Neural progenitor cell (in vitro differentiated cells): ENCODE data around the gene TUFT1. TPM values are rescaled to one million over a fixed set of nuclear protein-coding genes. Genes with fewer than 3 reads are reported as not detected.

Experiments
- DNase-seq: peaks from one replicate; pipeline ENCODE4 v3.0.0-alpha.2; 2016; ENCODE audit warnings: low spot score
- H2AFZ ChIP-seq: fragments of 200-600 bp; sonication (generic); replicated peaks from 2 replicates; pipeline ENCODE4 v1.6.1; 2016; ENCODE audit warnings: antibody characterized with exemption
- H3F3A ChIP-seq: fragments of 200-600 bp; sonication (generic); 2 replicates; pipeline ENCODE4 v1.6.1; 2016; ENCODE audit warnings: antibody characterized with exemption, low read depth
- H3K27ac ChIP-seq: fragments of 200-600 bp; sonication (generic); 2 replicates; pipeline ENCODE4 v1.5.1; 2016; ENCODE audit warnings: mild to moderate bottlenecking
- H3K27me3 ChIP-seq: fragments of 200-600 bp; sonication (generic); 2 replicates; pipeline ENCODE4 v1.6.1; 2016; ENCODE audit warnings: mild to moderate bottlenecking, moderate library complexity
- H3K36me3 ChIP-seq: fragments of 200-600 bp; sonication (generic); 2 replicates; pipeline ENCODE4 v1.5.1; 2016
- H3K4me1 ChIP-seq: fragments of 200-600 bp; sonication (generic); 2 replicates; pipeline ENCODE4 v1.6.1; 2016; ENCODE audit warnings: mixed run types
- H3K4me2 ChIP-seq: fragments of 200-600 bp; sonication (generic); 2 replicates; pipeline ENCODE4 v1.6.1; 2016
- H3K4me3 ChIP-seq: fragments of 200-600 bp; sonication (generic); 2 replicates; pipeline ENCODE4 v1.5.1; 2016
- H3K79me2 ChIP-seq: fragments of 200-600 bp; sonication (generic); 2 replicates; pipeline ENCODE4 v1.6.1; 2016; ENCODE audit warnings: low read depth
- H3K9ac ChIP-seq: fragments of 200-600 bp; sonication (generic); 2 replicates; pipeline ENCODE4 v1.6.1; 2016
- H3K9me3 ChIP-seq: fragments of 200-600 bp; sonication (generic); 2 replicates; pipeline ENCODE4 v1.5.1; 2016; ENCODE audit warnings: low read depth
- H4K20me1 ChIP-seq: fragments of 200-600 bp; sonication (generic); 2 replicates; pipeline ENCODE4 v1.6.1; 2016; ENCODE audit warnings: low read depth
- H3K27ac Mint-ChIP-seq: 3 replicates; pipeline ENCODE4 v1.8.0; 2021; ENCODE audit warnings: mixed read lengths
- H3K27me3 Mint-ChIP-seq: 2 replicates; pipeline ENCODE4 v1.8.0; 2022; ENCODE audit warnings: low read depth, mild to moderate bottlenecking, inconsistent platforms, moderate library complexity, mixed read lengths; ENCODE audit not compliant: insufficient read depth
- H3K36me3 Mint-ChIP-seq: 3 replicates; pipeline ENCODE4 v1.8.0; 2021; ENCODE audit warnings: mixed read lengths
- H3K4me1 Mint-ChIP-seq: 3 replicates; pipeline ENCODE4 v1.8.0; 2021; ENCODE audit warnings: mixed read lengths
- H3K4me3 Mint-ChIP-seq: 3 replicates; pipeline ENCODE4 v1.8.0; 2021; ENCODE audit warnings: mild to moderate bottlenecking, moderate library complexity, mixed read lengths
- H3K9me3 Mint-ChIP-seq: 3 replicates; pipeline ENCODE4 v1.8.0; 2020; ENCODE audit warnings: mixed read lengths
- CTCF ChIP-seq: fragments of 200-600 bp; sonication (generic); IDR thresholded peaks from 2 replicates; pipeline ENCODE4 v1.5.1; 2017; ENCODE audit warnings: antibody characterized with exemption, mild to moderate bottlenecking
- EZH2 ChIP-seq: fragments of 200-600 bp; sonication (generic); IDR thresholded peaks from 2 replicates; pipeline ENCODE4 v1.6.1; 2017; ENCODE audit warnings: antibody characterized with exemption, mild to moderate bottlenecking, moderate library complexity
- EZH2phosphoT487 ChIP-seq: fragments of 200-600 bp; sonication (generic); IDR thresholded peaks from 2 replicates; pipeline ENCODE4 v1.6.1; 2017; ENCODE audit warnings: antibody characterized with exemption
- total RNA-seq: library from RNA; depleted of rRNA; stranded (reverse); fragments of >200 nt; gene quantifications from 2 replicates; pipeline ENCODE4 v1.2.3, GENCODE V29; 2015; ENCODE audit warnings: low replicate concordance

Gene TUFT1
- total RNA-seq, 1 donor from 2014 or later: 9.3 TPM

GRCh38 chr1:151574575-151575529, 34.7 kb downstream of the TUFT1 start:
- no peak for TF ChIP-seq CTCF
- TF ChIP-seq EZH2: no peak
- TF ChIP-seq EZH2phosphoT487: no peak
- no peak for DNase-seq
- Histone ChIP-seq H3K9ac (no peak overlapping the region), H3K27me3 (no peaks in the 10 kb centered on the region), H4K20me1 (no peaks in the 10 kb centered on the region), H3K4me1 (no peaks in the 10 kb centered on the region), H3K79me2 (no peaks in the 10 kb centered on the region), H3K4me3 (no peak overlapping the region), H3K36me3 (no peaks in the 10 kb centered on the region), H2AFZ (no peak overlapping the region), H3F3A (no peaks in the 10 kb centered on the region), H3K4me2 (no peak overlapping the region), H3K27ac (no peak overlapping the region), H3K9me3 (no peaks in the 10 kb centered on the region)
- no peak overlapping the region for H3K4me3 Mint-ChIP-seq
- H3K4me1 Mint-ChIP-seq: no peaks in the 10 kb centered on the region
- peaks cover 10% of the 10 kb centered on the region for H3K36me3 Mint-ChIP-seq
- no peaks in the 10 kb centered on the region for H3K9me3 Mint-ChIP-seq
- H3K27me3 Mint-ChIP-seq: no peaks in the 10 kb centered on the region
- H3K27ac Mint-ChIP-seq: no peak overlapping the region

GRCh38 chr1:151577173-151577572, 37.1 kb downstream of the TUFT1 start:
- H4K20me1 ChIP-seq: no peaks in the 10 kb centered on the region
- H3K4me1 ChIP-seq: no peaks in the 10 kb centered on the region
- no peaks in the 10 kb centered on the region for H3K9me3 ChIP-seq
- no peaks in the 10 kb centered on the region for H3K4me1 Mint-ChIP-seq
- H3K36me3 ChIP-seq: no peaks in the 10 kb centered on the region
- no peak overlapping the region for H3K27ac Mint-ChIP-seq
- peaks cover 8% of the 10 kb centered on the region for H3K36me3 Mint-ChIP-seq
- no peaks in the 10 kb centered on the region for H3K9me3 Mint-ChIP-seq
- no peak overlapping the region for H3K4me3 Mint-ChIP-seq
- no peak overlapping the region for H3K4me2 ChIP-seq
- TF ChIP-seq EZH2phosphoT487 (no peak), CTCF (no peak), EZH2 (no peak)
- H3K79me2 ChIP-seq: no peaks in the 10 kb centered on the region
- no peak overlapping the region for H3K27ac ChIP-seq
- H3K9ac ChIP-seq: no peak overlapping the region
- H3K27me3 ChIP-seq: no peaks in the 10 kb centered on the region
- H3F3A ChIP-seq: no peaks in the 10 kb centered on the region
- H3K4me3 ChIP-seq: no peak overlapping the region
- H3K27me3 Mint-ChIP-seq: peaks cover 2% of the 10 kb centered on the region
- no peak for DNase-seq
- no peak overlapping the region for H2AFZ ChIP-seq

- no peaks in the 10 kb centered on the region for H3F3A ChIP-seq
- no peaks in the 10 kb centered on the region for H3K4me1 ChIP-seq
- H3K27me3 Mint-ChIP-seq: peaks cover 2% of the 10 kb centered on the region
- no peak overlapping the region for H3K9ac ChIP-seq
- H3K36me3 Mint-ChIP-seq: peaks cover 11% of the 10 kb centered on the region
- H3K27me3 ChIP-seq: no peaks in the 10 kb centered on the region
- no peaks in the 10 kb centered on the region for H3K79me2 ChIP-seq
- H3K36me3 ChIP-seq: no peaks in the 10 kb centered on the region
- no peak overlapping the region for H2AFZ ChIP-seq
- no peaks in the 10 kb centered on the region for H3K4me1 Mint-ChIP-seq
- H3K27ac ChIP-seq: no peak overlapping the region
- no peak overlapping the region for H3K27ac Mint-ChIP-seq
- H3K4me3 ChIP-seq: no peak overlapping the region
- no peak for DNase-seq
- no peaks in the 10 kb centered on the region for H4K20me1 ChIP-seq
- H3K9me3 Mint-ChIP-seq: no peaks in the 10 kb centered on the region
- H3K9me3 ChIP-seq: no peaks in the 10 kb centered on the region
- no peak overlapping the region for H3K4me2 ChIP-seq
- TF ChIP-seq EZH2: no peak
- no peak for TF ChIP-seq EZH2phosphoT487
- TF ChIP-seq CTCF: no peak
- no peak overlapping the region for H3K4me3 Mint-ChIP-seq
Measured at GRCh38 chr1:151578941-151579340, 38.8 kb downstream of the TUFT1 start.
